ENCODE results near the gene NPPA.

NPPA gene

GRCh38 chr1:11842154-11843041 is 5.2 kb downstream of the NPPA start:
- DNase-seq (ENCODE audit: low read depth) = no peak

GRCh38 chr1:11841245-11842153 is 6.1 kb downstream of the NPPA start:
- no peak for DNase-seq (ENCODE audit: low read depth)

- DNase-seq (ENCODE audit: low read depth) = no peak
Observed at GRCh38 chr1:11839727-11840705, 7.6 kb downstream of the NPPA start.

GRCh38 chr1:11838349-11839272 is 9.0 kb downstream of the NPPA start:
- DNase-seq (ENCODE audit: low read depth) = no peak

GRCh38 chr1:11837767-11838348 is 9.7 kb downstream of the NPPA start:
- no peak for DNase-seq (ENCODE audit: low read depth)

- no peak for DNase-seq (ENCODE audit: low read depth)
Observed at GRCh38 chr1:11836955-11837766, 10.4 kb downstream of the NPPA start.

- no peak for DNase-seq (ENCODE audit: low read depth)
Observed at GRCh38 chr1:11835441-11836225, 11.9 kb downstream of the NPPA start.

GRCh38 chr1:11833900-11834299 is 13.7 kb downstream of the NPPA start:
- no peak for DNase-seq (ENCODE audit: low read depth)

- no peak for DNase-seq (ENCODE audit: low read depth)
Observed at GRCh38 chr1:11833497-11833896, 14.1 kb downstream of the NPPA start.

GRCh38 chr1:11831945-11832725 is 15.4 kb downstream of the NPPA start:
- DNase-seq (ENCODE audit: low read depth) = no peak

- no peak for DNase-seq (ENCODE audit: low read depth)
Observed at GRCh38 chr1:11828511-11828910, 19.1 kb downstream of the NPPA start.

- DNase-seq (ENCODE audit: low read depth) = no peak
Observed at GRCh38 chr1:11826946-11827345, 20.6 kb downstream of the NPPA start.

GRCh38 chr1:11825131-11825530 is 22.5 kb downstream of the NPPA start:
- DNase-seq (ENCODE audit: low read depth) = no peak

GRCh38 chr1:11823366-11824137 is 24.0 kb downstream of the NPPA start:
- no peak for DNase-seq (ENCODE audit: low read depth)

GRCh38 chr1:11822091-11822490 is 25.5 kb downstream of the NPPA start:
- DNase-seq (ENCODE audit: low read depth) = no peak

- no peak for DNase-seq (ENCODE audit: low read depth)
Observed at GRCh38 chr1:11817192-11817591, 30.4 kb downstream of the NPPA start.

GRCh38 chr1:11813021-11813420 is 34.6 kb downstream of the NPPA start:
- no peak for DNase-seq (ENCODE audit: low read depth)

Measured in non-pigmented ciliary epithelial cell (primary cell).